NCI-H2029 treated with DMSO at 0.1 percent for 48 hours (cell line): Measurements from ENCODE around the gene BID.
"Not testable (repeated sequence)": the region's sequence is repeated elsewhere in the genome, so short reads cannot be mapped to it uniquely, and the experiment has no call there.

Experiments
- DNase-seq: peaks from one replicate; lab custom pipeline; 2025; lab: John Stamatoyannopoulos, UW

Gene BID

GRCh38 chr22:17699696-17700340 lies 74.5 kb downstream of the BID start:
- DNase-seq, result no peak

GRCh38 chr22:17698948-17699347 lies 75.3 kb downstream of the BID start:
- no peak for DNase-seq

- not testable (repeated sequence) for DNase-seq
These were observed 76.0 kb downstream of the BID start for GRCh38 chr22:17698276-17698675.

DNA sequence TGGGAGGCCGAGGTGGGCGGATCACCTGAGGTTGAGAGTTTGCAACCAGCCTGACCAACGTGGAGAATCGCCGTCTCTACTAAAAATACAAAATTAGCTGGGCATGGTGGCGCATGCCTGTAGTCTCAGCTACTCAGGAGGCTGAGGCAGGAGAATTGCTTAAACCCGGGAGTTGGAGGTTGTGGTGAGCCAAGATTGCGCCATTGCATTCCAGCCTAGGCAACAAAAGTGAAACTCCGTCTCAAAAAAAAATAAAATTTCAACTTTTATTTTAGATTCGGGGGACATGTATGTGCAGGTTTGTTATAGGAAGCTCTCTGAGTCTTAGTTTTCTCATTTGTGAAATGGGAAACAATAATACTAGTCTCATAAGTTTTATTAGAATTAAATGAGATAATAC lies 77.1 kb downstream of the BID start:
- not testable (repeated sequence) for DNase-seq

DNA sequence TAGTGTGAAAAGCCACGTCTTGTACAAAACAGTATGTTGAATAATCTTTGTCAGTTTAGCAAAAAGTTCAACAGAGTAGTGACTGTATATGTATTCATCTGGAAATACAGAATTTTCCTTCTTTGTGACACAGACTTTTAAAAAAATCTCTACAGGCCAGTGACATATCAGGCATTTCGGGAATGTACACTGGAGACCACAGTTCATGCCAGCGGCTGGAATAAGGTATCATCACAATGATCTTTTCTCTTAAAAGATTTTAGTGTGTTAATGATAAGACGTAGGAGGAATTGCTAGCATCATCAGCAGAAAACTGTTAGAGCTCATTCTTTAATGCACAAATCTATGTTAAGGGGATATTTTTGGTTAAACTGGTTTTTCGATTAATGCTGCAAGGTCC lies 78.3 kb downstream of the BID start:
- no peak for DNase-seq

DNA sequence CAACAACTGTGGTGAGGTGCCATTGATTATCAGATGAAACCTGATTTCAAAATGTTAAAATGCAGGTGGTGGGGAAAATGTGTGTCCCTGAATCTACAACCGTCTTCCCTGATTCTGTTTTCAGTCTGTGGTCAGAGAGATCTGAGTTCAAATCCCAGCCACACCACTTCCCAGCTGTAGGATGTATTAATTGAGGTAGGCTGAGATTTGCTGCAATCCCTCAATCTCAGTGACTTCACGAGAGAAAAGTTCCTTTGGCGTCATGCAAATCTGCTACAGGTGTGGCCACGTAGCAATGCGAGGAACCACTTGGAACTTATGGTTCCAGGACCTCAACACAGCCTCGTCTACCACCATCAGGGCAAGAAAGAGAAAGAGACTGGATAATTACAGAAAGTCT lies 79.5 kb downstream of the BID start:
- DNase-seq, result no peak

DNA sequence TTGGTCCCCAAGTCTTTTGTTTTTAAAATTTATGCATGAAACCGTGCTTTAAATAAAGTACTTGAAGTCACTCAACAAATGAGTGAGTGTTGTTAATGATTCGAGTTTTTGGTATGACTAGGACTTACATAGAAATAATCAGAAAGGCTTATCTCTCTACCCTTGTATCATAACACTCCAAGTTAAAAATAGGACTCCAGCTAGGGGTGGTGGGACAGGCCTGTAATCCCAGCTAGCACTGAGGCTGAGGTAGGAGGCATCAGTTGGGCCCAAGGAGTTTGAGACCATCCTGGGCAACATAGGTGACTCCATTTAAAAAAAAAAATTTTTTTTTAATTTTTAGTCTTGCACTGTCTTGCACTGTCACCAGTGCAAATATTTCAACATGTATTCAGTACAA lies 80.1 kb downstream of the BID start:
- no peak for DNase-seq

GRCh38 chr22:17692841-17693240 lies 81.4 kb downstream of the BID start:
- DNase-seq, result no peak

DNA sequence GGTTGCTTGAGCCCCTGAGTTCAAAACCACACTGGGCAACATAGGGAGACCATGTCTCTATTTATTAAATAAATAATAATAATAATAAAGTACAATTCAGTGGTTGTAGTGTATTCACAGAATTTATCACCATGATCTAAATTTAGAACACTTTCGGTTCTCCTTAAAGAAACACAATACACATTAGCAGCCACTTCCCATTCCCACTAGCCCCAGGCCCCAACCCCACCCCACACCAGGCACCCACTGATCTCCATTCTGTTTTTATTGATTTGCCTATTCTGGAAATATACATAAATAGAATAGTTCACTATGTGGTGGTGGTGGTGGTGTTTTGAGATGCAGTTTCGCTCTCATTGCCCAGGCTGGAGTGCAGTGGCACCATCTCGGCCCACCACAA lies 90.0 kb downstream of the BID start:
- no peak for DNase-seq
